Endothelial cell of umbilical vein (primary cell): Measurements from ENCODE around the gene BCL11B.

ENCODE experiments used
- EZH2 ChIP-seq: IDR thresholded peaks from 2 replicates; pipeline ENCODE4 v1.6.1; 2012; ENCODE audit warnings: borderline replicate concordance, low read depth, mild to moderate bottlenecking, moderate library complexity, low read length, inconsistent platforms; ENCODE audit not compliant: severe bottlenecking
- GATA2 ChIP-seq: IDR thresholded peaks from 2 replicates; pipeline ENCODE4 v1.7.0; 2011; ENCODE audit warnings: low read depth, mild to moderate bottlenecking, moderate library complexity, mixed read lengths, low read length; ENCODE audit not compliant: insufficient read length, insufficient read depth
- JUN ChIP-seq: IDR thresholded peaks from 2 replicates; pipeline ENCODE4 v1.6.1; 2011; ENCODE audit warnings: borderline replicate concordance, low read depth; ENCODE audit not compliant: insufficient read length, insufficient read depth
- MYC ChIP-seq: IDR thresholded peaks from one replicate; pipeline ENCODE4 v1.6.1; 2011; ENCODE audit warnings: mild to moderate bottlenecking, low read depth, low read length
- POLR2A ChIP-seq: IDR thresholded peaks from 2 replicates; pipeline ENCODE4 v1.6.1; 2012; ENCODE audit warnings: low read depth, mild to moderate bottlenecking, control low read depth, low read length
- POLR2AphosphoS5 ChIP-seq: IDR thresholded peaks from 2 replicates; pipeline ENCODE4 v1.6.1; 2012; ENCODE audit warnings: low read depth, mild to moderate bottlenecking, control low read depth, low read length, moderate library complexity; ENCODE audit not compliant: insufficient read depth
- TF ChIP-seq, protein P1 (sequence below), 2 donors: IDR thresholded peaks; 1 replicate in 1 of 2; 2 replicates in 1 of 2; pipeline ENCODE4 v1.5.1; 2011; ENCODE audit warnings: low read length in 2 of 2, mild to moderate bottlenecking in 2 of 2, moderate library complexity in 2 of 2, control low read depth in 1 of 2, inconsistent platforms in 1 of 2, low read depth in 1 of 2; ENCODE audit not compliant: insufficient read depth in 1 of 2; ENCODE audit errors: extremely low read depth in 1 of 2
- TF ChIP-seq, protein P2 (sequence below): IDR thresholded peaks from 2 replicates; pipeline ENCODE4 v1.6.1; 2011; ENCODE audit not compliant: insufficient read depth, insufficient read length

DNA sequence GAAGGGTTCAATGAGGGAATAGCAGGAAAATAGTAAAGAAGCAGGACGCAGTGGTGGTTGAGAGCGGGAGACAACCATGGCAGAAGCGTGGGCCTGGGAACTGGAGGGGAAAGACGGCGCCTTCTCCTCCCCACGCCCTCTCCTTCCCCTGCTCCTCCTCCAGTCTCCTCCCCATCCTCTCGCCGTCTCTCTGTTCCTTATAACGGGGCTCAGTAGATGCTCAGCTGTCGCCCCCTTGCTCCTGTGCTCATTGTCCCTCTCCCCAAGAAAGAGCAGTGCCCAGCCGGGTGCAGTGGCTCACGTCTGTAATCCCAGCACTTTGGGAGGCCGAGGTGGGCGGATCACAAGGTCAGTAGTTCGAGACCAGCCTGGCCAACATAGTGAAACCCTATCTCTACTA is 142.0 kb downstream of the BCL11B start:
- TF ChIP-seq, protein P1, sequence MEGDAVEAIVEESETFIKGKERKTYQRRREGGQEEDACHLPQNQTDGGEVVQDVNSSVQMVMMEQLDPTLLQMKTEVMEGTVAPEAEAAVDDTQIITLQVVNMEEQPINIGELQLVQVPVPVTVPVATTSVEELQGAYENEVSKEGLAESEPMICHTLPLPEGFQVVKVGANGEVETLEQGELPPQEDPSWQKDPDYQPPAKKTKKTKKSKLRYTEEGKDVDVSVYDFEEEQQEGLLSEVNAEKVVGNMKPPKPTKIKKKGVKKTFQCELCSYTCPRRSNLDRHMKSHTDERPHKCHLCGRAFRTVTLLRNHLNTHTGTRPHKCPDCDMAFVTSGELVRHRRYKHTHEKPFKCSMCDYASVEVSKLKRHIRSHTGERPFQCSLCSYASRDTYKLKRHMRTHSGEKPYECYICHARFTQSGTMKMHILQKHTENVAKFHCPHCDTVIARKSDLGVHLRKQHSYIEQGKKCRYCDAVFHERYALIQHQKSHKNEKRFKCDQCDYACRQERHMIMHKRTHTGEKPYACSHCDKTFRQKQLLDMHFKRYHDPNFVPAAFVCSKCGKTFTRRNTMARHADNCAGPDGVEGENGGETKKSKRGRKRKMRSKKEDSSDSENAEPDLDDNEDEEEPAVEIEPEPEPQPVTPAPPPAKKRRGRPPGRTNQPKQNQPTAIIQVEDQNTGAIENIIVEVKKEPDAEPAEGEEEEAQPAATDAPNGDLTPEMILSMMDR (IDR thresholded peaks at IDR 0.05; ENCODE audit: extremely low read depth in 1 of 2, insufficient read depth in 1 of 2, low read depth in 1 of 2, low read length in 2 of 2) = no peak
- TF ChIP-seq POLR2A (no peak), EZH2 (no peak), JUN (no peak), POLR2AphosphoS5 (no peak), MYC (no peak), GATA2 (no peak)
- TF ChIP-seq, protein P2, sequence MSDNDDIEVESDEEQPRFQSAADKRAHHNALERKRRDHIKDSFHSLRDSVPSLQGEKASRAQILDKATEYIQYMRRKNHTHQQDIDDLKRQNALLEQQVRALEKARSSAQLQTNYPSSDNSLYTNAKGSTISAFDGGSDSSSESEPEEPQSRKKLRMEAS = no peak
